Endothelial cell of umbilical vein (primary cell): ENCODE results near the gene FST.

Source experiments
- GATA2 ChIP-seq: IDR thresholded peaks from 2 replicates; pipeline ENCODE4 v1.7.0; 2011; ENCODE audit warnings: low read depth, mild to moderate bottlenecking, moderate library complexity, mixed read lengths, low read length; ENCODE audit not compliant: insufficient read length, insufficient read depth
- TF ChIP-seq, protein P1 (sequence below), 2 donors: IDR thresholded peaks; 1 replicate in 1 of 2; 2 replicates in 1 of 2; pipeline ENCODE4 v1.5.1; 2011; ENCODE audit warnings: low read length in 2 of 2, mild to moderate bottlenecking in 2 of 2, moderate library complexity in 2 of 2, control low read depth in 1 of 2, inconsistent platforms in 1 of 2, low read depth in 1 of 2; ENCODE audit not compliant: insufficient read depth in 1 of 2; ENCODE audit errors: extremely low read depth in 1 of 2

DNA sequence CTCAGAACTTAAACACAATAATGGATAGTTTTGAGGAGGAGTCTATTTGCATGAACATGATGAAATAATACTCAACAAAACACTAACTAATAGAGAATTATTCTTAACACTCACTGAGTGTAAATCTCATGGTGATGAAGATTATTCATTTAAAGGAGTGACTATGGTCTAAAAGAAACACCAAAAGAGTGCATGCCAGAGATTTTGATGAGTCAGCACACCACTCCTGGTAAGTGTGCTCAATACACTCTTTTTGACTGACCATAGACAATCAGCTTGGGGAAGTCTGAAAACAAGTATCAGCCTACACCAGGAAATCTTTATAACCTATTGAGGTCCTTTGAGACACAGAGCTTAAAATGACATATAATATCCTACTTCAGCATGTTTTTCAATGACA lies 6.8 kb upstream of the FST start:
- TF ChIP-seq GATA2: no peak
- TF ChIP-seq, protein P1, sequence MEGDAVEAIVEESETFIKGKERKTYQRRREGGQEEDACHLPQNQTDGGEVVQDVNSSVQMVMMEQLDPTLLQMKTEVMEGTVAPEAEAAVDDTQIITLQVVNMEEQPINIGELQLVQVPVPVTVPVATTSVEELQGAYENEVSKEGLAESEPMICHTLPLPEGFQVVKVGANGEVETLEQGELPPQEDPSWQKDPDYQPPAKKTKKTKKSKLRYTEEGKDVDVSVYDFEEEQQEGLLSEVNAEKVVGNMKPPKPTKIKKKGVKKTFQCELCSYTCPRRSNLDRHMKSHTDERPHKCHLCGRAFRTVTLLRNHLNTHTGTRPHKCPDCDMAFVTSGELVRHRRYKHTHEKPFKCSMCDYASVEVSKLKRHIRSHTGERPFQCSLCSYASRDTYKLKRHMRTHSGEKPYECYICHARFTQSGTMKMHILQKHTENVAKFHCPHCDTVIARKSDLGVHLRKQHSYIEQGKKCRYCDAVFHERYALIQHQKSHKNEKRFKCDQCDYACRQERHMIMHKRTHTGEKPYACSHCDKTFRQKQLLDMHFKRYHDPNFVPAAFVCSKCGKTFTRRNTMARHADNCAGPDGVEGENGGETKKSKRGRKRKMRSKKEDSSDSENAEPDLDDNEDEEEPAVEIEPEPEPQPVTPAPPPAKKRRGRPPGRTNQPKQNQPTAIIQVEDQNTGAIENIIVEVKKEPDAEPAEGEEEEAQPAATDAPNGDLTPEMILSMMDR (IDR thresholded peaks at IDR 0.05; ENCODE audit: extremely low read depth in 1 of 2, insufficient read depth in 1 of 2, low read depth in 1 of 2, low read length in 2 of 2): no peak
